GM19099 (cell line): ENCODE data around the gene SCN11A.

Experiments used
- POLR2A ChIP-seq: IDR thresholded peaks from 3 replicates; pipeline ENCODE4 v1.6.1; 2011; ENCODE audit warnings: low read depth; ENCODE audit not compliant: insufficient read length; ENCODE audit errors: extremely low read depth

Gene SCN11A

GRCh38 chr3:39080026-39080425, 28.3 kb upstream of the SCN11A start:
- TF ChIP-seq POLR2A, result no peak

DNA sequence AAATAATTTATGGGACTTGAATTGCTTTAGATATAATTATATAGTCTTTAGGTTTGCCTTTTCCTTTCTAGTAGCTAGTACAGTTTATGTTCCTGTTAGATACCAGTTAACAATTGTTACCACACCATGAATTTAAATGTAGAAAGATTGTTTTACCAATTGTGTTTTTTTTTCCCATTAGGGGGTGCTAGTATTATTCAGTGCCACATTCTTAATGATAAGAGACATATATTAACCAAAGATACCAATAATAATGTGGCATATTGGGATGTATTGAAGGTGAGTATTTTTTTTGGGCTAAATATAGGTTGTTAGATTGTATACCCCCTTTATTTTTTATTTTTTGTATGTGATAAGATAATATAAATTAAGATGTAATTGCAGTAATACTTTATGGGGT, 27.8 kb upstream of the SCN11A start:
- no peak for TF ChIP-seq POLR2A

GRCh38 chr3:39075910-39076309, 24.2 kb upstream of the SCN11A start:
- TF ChIP-seq POLR2A, result no peak

DNA sequence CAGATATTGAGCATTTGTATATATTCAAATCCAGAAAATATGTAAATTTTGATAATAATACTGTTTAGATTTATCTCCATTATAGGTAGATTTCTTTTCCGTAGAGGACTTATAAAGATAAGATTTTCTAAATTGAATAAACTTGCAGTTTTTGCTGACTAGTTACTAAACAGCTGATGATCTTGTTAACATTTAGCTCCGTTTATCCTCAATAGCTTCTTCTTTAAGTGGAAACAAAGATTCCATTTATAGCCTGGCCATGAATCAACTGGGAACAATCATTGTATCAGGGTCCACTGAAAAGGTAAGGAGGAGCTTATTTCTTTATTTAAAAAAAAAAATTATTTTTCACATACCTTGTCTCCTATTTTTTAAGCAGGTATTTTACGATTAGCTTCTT, 16.8 kb upstream of the SCN11A start:
- TF ChIP-seq POLR2A, result no peak

DNA sequence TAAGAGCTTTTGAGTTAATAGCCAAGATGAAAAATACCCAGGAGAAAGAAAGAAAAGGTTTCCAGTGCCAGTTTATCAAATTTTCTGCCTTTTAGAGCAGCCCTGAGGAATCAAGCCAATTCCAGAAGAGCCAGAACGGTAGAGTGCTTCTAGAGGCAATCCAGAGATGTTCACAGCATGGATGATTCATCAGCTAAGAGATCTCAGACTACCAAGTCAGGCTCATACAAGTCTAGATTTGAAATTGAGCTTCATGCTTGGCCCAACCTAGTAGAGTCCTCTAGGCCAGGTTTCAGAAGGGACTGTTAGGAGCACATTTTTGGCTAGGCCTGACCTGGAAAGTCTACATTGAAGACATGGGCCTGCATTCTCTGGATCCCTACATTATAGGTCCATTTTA, 15.5 kb upstream of the SCN11A start:
- no peak for TF ChIP-seq POLR2A

- TF ChIP-seq POLR2A, result no peak
Observed at GRCh38 chr3:39065197-39065596, 13.5 kb upstream of the SCN11A start.

DNA sequence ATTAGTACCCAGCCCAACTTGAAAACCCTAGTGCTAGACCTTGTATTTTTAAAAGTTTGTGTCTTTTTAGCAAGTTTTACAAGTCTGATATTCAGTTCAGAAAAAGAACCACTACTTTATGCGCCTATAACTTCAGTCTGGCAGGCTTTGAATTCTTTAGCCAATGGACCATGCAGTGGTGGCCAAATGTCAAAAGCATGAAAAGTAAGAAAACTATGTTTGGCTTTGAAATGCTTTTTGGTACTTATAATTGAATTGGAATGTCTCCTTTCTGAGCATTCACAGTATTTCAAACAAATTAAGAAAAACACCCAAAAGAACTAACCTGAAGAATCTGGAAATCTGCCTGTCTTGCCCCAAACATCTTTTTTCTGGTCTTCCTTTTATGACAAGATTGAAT, 12.9 kb upstream of the SCN11A start:
- no peak for TF ChIP-seq POLR2A

GRCh38 chr3:39063143-39063542, 11.4 kb upstream of the SCN11A start:
- TF ChIP-seq POLR2A, result no peak

GRCh38 chr3:39062180-39062579, 10.4 kb upstream of the SCN11A start:
- no peak for TF ChIP-seq POLR2A

DNA sequence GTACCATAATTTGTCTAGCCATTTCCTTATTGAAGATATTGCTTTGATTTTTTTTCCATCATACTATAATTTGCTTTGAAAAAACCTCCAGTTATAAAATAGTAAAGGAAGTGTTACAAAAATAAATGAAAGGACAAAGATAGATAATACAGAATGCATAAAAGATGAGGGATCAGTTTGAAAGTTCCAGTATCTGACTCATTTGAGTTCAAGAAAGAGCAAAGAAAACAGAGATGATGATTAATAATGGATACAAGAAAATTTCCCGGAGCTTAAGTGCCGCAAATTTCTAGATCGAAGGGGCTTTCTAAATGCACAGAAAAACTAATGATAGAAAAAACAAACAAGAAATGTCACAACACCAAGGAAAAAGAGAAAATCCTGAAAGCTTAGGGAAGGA, 4.4 kb upstream of the SCN11A start:
- TF ChIP-seq POLR2A, result no peak

- TF ChIP-seq POLR2A, result no peak
Observed at GRCh38 chr3:39053696-39054095, 2.0 kb upstream of the SCN11A start.

DNA sequence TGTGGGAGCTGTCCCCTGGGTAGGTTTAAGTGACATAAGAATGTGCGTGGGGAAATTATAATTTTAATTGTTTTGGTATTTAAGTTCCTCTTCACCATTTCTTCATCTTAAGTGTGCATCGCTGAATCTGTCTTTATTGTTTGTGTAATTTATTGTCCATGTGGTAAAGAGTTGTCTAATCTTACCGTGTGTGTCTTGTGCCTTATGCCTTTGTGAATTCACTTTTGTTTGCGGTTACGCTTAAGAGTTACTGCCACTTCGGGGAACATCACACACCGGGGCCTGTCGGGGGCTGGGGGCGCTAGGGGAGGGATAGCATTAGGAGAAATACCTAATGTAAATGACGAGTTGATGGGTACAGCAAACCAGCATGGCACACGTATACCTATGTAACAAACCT, 839 bp upstream of the SCN11A start:
- TF ChIP-seq POLR2A, result no peak

DNA sequence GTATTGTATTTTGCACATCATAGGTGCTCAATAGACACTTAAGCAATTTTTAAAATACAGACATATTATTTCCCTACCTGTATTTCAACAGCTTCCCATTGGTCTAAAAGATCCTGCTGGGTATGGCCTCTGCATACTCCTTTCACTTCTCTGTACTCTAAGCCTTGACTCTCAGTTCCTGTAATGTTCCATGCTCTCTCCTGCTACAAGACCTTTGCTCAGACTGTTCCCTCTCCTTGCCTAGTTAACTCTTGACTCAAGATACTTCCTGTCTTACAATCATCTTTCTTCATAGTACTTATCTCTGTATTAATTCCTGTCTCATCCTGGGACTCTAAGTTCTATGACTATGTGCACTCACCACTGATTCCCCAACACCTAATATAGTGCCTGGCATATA, 1.7 kb downstream of the SCN11A start:
- TF ChIP-seq POLR2A, result no peak

DNA sequence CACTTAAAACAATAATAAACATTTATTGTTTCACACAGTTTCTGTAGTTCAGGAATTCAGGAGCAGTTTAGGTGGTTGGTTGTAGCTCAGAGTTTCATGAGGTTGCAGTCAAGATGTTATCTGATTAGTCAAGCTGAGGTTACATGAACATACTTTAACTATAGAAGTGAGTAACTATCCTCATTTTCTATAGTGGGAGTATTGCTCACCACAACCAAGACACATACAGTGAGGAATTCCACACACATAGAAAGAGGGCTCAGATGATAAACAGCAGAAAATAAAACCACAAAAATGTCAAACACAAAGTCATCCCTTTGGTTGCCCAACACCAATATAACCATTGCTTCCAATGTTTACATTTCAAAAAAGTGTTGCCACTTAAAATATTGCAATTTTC, 13.6 kb downstream of the SCN11A start:
- no peak for TF ChIP-seq POLR2A

GRCh38 chr3:39029556-39029955, 22.2 kb downstream of the SCN11A start:
- no peak for TF ChIP-seq POLR2A

GRCh38 chr3:39028546-39028945, 23.2 kb downstream of the SCN11A start:
- TF ChIP-seq POLR2A, result no peak

DNA sequence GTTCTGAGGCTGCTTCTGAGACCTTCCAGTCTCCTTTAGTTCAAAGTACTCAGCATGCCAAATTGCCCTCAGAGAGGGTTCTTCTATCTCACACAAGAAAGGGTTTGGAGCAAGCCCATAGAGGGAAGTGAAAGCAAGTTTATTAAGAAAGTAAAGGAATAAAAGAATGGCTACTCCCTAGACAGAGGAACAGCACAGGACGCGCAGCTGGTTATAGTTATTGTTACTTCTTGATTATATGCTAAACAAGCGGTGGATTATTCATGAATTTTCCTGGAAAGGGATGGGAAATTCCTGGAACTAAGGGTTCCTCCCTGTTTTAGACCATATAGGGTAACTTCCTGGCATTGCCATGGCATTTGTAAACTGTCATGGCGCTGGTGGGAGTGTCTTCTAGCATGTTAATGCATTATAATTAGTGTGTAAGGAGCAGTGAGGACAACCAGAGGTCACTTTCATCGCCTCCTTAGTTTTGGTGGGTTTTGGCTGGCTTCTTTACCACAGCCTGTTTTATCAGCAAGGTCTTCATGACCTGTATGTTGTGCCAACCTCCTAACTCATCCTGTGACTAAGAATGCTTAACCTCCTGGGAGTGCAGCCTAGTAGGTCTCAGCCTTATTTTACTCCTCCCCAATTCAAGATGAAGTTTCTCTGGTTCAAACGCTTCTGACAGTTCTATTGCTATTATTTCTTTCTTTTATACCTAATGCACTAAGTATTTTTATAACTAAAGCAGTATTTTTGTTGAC, 26.3 kb downstream of the SCN11A start:
- no peak for TF ChIP-seq POLR2A

- TF ChIP-seq POLR2A, result no peak
Observed at GRCh38 chr3:39024497-39024896, 27.2 kb downstream of the SCN11A start.

- no peak for TF ChIP-seq POLR2A
Observed at GRCh38 chr3:39022286-39022630, 29.5 kb downstream of the SCN11A start.
